Stimulated activated CD8-positive, alpha-beta memory T cell treated with anti-CD3 and anti-CD28 coated beads, Interleukin-4, amount 100 ng/mL, for 4 hours (primary cell): ENCODE measurements around the gene SNAP25.

Source experiments
- DNase-seq, 2 donors: peaks; one replicate each; pipeline ENCODE4 v3.0.0-alpha.2; 2020; ENCODE audit warnings: low read depth in 2 of 2, low spot score in 1 of 2

SNAP25 gene

DNA sequence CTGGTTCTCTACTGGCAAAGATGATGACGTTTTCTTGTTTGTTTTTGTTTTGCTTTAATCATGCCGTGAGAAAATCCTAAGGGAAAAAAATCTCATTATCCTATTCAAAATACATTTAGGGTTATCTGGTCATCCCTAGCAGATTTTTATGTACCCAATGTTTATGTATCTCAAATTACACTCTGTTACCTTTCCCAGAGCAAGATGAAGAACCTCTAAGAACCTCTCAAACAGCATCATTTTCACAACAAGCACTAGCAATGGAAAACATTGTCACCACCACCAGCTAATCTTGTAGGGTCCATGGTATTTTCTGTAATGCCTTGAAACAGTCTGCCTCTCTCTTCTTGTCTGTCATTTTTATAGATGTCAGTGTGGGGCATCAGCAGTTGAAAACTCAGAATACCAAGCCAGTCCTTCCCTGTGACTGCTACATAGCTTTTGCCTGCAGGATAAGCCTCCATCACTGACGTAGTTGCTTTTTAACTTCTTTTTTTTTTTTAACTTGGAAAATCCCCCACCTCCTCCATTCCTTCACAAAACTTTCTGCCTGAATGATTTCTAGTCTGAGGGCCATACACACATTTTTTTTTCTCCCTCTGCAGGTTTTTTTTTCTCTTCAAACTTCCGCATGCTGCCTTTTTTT is 2.4 kb upstream of the SNAP25 start:
- no peak for DNase-seq

DNA sequence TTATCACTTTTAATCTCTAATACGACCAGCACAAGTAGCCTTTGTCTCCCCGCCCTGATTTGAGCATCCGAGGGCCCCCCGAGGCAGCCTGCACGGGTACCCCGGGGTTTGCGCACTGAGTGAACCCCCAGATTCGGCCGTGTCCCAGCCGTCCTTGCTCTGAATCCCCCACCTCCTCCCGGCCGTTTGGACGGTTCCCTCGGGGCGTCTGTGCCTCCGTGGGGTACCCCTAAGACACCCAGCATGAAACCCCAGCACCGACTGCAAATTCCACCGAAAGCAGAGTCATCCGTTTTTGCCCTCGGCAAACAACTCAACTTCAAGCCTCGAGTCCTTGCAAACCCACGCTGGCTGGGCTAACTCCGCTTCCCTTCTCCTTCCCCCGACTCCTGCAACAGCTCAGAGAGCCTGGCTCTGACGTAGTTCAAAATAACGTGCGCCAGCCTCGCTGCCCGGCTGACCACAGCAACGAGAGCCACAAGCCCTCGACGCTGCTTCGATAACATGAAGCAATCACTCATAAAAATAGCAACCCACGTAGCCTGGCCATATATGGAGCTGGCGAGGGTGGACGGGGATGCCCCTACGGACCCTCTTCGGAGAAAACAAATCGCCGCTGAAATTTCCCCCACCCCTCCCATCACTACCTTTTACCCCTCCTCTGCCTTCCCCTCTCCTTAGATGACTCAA is 764 bp upstream of the SNAP25 start:
- DNase-seq = no peak

DNA sequence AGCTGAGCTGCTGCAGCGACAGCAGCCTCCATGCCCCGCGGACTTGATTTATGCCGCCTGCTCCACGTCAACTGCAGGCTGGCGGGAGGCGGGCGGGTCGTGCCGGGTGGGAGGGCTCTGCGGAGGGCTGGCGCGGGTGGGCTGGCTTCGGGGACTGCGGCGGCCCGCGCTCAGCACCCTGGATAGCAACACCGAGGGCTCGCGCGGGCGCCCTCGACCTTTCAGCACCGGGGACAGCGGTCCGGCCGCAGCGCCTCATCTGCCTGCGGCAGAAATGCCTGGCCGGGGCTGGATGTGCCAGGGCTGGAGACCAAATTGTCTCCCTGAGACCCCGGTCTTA is 792 bp downstream of the SNAP25 start:
- DNase-seq = peak in 1 of 2 donors; percentile 12

DNA sequence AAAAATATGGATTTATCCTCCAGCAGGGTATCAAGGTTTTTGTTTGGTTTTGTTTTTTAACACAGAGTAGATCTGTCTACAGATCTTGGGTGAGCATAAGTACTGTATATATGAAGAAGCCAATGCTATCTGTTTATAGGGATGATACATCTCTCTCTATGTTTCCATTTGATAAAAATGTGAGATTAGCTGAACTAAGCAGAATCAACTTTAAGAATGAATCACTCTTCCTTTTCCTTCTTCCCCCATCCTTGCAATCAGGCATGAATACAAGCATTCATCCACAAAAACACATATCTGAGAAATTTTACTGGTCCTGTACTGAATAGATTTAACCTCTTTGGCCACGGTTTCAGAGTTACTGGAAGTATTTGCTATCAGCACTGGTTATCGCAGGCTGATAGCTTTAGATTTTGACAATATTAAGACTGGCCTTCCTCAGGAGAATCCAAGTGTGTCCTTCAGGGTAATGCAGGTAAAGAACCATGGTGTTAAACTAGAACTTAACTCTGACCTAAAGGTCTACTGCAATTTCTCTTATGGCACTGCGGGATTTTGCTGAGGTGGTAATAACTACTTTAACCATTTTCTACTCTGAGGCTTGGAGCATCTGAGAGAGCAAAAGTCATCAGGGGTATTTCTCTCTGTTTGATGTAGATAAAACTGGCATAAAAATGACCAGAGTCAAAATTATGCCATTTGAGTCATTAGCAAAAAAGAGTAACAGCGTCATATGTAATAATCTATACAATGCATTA is 1.5 kb downstream of the SNAP25 start:
- DNase-seq = no peak

DNA sequence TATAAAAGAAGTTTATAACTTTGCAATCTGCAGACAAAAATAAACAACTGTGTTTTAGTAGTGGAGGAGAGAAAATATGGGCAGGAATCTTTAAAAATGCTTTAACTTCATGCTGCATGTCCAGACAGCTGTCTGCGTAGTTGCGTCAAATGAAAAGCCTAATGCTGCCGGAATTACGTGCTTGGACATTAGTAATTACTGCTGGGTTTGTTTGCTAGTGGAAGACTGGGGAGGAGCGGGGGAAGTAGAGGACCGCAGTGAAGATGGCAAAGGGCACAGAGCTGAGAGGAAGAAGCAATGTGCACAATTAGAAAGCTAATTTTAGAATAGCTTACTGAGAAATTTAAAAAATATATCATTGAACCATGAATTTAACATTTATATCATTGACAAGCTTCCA is 2.4 kb downstream of the SNAP25 start:
- no peak for DNase-seq

DNA sequence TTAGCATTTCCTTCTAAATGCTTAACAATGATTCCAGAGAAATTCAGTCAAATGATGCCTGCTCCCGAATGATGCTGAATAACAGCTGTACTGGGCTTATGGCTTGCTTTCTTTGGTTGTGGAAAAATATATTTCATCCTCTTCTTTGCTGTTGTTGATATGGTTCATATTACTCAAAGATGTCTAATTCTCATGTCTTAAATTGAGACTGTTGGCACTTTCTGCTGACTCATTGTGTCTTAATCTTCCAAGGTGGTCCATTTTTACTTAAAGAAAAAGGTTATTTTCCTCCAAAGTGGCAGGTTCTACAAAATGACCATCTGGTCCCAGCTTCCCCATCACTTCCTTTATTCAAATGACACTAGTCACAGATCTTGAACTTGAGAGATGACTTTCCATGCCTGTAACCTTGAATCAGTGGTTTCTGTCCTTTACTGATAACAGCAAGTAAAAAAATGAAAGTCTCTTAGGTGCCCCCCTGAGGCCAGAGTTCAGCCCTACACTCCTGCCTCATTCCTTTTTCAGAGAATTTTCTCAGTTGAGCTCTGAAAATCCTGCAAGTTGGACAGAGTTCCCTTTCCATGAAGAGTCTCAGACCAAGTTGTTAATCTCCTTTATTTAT is 6.9 kb downstream of the SNAP25 start:
- no peak for DNase-seq

DNA sequence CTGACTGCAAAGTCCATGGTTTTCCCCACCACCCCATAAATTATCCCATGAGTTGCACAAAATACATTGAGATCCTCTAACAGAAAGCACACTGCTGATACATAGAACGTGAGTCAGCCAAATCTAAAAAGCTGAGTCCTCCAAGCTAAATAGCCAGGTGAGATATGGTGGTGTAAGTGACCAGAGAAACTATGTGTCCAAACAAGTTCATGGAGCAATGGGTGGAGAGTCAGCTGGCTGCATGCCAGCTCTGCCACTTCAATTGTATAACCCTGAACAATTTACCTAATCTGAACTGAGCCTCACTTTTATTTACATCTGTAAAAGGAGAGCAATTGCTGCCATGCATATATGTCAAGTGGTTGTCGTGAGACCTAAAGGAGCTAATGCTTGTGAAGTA is 9.7 kb downstream of the SNAP25 start:
- no peak for DNase-seq

DNA sequence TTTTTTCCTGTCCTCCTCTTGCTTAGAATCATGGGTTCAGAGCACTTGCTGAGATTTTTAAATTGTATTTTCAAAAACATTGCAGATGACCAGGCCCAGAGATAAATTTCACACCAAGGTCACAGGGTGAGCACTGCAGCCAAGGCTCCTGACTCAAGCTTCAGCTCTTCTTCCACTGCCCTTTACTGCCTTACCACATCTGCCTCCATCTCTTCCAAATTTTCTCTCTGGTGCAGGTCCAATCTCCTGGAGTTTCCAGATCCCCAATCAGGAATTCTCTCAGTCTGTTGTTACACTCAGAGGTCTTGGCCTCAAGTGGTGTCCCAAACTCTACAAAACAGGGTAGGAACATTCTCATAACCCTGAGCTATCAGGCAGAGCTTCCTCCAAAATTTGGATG is 12.7 kb downstream of the SNAP25 start:
- no peak for DNase-seq

DNA sequence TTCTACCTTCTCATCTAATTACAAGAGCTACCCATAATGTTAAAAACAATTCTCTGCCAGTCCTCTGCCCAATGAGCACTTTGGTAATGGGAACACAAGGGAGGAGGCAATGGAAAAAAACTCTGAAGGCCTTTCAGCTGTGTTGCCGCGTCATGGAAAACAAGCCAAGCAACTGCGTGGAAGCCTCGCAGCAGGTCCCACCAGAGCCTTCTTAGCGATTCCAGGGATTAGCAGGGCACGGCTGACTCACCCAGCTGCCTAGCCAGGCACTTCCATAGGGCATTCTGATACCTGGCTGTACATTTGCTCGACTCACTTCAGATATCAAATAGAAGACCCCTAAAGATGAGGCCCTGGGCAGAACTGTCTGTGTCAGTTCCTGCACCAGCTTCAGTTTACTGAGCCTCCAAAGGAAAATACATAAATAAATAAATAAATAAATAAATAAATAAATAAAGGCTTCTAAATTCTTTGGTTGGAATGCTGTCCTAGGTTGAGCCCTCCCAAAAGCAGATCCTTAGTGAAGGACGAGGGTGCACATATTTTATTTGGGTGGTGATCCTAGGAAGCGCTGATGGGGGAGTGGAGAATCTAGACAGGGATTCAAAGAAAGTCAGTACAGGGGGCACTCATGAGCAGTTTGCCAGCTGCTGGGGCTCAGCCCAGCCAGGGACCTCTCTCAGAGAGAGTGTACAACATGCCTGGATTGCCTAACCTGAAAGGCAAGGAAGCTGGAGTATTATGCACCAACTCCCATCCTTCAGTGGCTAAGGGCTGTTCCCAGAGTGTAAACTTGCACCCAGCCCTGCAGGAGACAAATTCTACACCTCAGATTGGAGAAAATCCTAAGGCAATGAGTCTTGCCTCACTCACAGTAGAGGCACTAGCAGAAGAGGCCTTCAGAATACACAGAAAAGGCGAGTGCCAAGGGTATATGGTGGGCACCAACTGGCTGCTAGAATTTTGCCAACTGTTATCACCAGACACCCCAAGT is 18.2 kb downstream of the SNAP25 start:
- DNase-seq = no peak

DNA sequence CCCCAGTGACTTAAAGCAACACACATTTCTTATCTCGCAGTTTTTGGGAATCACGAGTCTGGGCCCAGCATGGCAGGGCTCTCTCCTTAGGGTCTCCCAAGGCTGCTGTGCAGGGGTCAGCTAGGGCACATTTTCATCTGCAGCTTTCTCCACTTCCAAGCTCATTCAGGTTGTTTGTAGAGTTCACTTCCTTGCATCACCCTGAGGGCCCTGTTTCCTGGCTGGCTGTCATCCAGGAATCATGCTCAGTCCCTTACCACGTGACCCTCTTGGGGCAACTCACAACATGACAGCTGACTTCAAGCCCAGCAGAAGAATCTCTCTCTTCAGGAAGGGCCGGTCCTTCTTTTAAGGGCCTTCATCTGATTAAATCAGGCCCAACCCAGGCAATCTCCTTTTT is 21.3 kb downstream of the SNAP25 start:
- no peak for DNase-seq

DNA sequence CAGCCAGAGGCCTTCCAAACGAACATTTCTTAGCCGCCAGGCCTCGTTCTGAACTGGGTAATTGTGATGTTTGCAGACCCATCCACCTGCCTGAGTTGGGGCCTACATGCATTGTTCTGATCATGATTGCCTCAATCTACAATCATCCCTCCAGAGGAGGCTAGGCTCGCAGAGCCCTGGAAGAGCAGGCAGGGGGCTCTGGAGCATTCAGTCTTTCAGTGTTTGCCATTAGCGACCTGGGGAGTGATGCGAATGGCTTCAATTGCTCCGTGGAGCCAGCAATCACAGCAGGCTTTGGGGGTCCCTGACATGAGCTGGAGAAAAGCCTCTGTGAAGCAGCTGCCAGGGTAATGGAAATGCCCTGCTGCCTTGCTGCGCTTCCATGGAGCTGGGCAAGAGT is 22.0 kb downstream of the SNAP25 start:
- no peak for DNase-seq

DNA sequence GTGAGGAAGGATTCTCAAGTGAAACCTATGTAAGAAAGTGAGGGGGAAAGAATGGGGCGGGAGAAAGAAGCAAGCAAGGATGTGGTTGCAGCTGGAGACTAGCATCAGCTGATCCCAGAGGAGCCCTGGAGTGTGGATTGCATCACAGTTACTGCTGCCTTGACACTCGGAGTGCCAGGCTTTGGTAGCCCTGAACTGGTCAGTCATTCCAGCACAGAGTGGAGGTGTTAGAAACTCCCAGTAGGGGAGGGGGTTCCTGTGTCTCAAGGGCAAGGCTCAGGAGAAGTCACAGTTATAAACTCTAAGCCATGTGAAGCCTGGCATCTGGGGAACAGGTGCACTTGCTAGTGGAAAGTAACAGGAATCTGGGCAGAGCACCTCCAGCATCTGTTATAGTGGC is 23.5 kb downstream of the SNAP25 start:
- DNase-seq = no peak

DNA sequence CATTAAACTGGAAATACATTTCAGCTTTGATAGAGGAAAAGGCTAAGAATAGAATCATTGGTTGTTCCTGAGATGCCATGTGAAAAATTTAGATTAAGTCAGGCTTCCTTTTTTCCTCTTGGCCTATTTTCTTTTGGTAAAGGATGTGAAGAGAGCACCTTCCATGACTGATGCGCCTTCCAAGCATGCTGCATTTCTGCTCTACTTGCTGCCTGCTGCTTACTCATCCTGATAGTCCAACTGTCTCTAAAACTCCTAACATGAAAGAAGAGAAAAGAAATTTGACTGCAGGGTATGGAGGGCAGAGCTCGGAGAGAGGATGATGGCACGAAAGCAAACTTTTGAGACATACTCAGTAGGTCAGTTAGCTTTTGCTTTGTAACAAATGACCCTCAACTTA is 28.8 kb downstream of the SNAP25 start:
- no peak for DNase-seq

DNA sequence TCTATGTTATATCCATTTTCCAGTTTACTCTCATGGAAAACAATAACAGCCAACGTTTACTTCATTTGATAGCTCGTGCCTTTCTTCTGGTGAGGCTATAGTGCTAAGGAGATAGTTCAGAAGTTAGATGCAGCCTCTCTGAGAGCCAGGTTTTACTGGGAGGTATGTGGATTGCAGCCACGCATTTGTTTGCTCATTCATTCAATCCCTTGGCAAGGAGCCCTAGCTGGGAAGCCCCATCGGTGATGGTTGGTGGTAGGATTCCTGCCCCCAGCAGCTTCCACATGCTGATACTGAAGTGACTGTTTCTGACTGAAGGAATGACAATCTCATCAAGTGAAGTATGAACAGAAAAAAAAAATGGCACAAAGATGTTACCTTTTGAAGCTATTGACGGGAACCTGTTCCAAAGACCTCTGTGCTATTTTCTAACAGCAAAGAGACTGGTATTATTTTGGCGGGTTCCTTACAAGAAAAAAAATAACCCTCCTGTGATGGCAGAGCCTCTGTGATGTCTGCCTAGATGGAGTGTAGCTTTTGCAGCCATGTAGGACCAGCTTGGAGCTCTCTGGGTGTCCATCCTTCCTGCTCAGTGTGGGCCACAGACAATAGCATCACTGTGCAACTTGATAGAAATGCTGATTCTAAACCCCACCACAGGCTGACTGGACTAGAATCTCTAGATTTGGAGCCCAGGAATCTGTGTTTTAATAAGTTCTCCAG is 30.6 kb downstream of the SNAP25 start:
- no peak for DNase-seq

DNA sequence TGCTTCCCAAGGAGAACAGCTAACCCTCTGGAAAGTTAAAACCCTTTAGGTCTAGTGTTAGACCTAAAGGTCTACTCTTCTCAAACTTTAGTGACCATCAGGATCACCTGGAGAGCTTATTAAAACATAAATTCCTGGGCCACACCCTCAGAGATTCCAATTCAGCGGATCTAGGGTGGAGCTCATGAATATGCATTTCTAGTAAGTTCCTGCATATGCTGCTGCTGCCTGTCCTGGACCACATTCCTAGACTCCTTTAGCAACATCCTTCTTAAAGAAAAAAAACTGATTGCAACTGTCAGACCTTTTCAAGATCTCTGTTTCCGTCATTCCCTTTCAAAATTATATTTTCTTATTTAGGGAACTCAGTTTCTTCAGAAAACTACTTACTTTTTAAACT is 31.2 kb downstream of the SNAP25 start:
- no peak for DNase-seq

DNA sequence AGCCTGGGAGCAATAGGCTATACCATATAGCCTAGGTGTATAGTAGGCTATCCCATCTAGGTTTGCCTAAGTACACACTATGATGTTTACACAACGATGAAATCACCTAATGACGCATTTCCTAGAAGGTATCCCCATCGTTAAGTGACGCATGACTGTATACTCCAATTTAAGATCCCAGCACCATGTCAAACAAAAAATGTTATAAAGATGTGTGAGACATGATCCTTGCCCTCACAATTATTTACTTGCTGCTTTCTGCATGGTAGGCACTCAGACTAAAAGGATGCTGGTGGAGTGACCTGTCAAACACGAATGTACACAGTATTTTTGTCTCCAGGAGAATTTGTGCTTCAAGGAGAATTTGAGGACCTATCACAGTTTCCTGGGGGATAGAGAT is 32.3 kb downstream of the SNAP25 start:
- no peak for DNase-seq

DNA sequence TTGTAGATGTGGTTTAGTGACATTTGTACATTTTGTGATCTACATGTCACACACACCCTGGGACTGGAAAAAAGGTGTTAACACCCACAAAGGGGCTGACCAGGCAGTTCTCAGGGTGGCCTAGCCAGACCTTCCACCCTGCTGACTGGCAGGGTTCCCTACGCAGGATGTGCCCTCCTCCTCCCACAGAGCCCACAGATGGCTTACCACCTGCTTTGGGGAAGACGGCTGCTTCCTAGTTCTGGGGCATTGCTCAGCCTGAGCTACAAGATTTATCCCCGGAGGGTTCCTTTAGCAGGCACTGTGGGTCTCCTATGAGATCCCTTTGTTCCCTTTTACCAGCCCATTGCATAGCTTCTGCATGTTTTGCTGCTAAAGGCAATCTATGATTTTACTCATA is 35.1 kb downstream of the SNAP25 start:
- DNase-seq = no peak

DNA sequence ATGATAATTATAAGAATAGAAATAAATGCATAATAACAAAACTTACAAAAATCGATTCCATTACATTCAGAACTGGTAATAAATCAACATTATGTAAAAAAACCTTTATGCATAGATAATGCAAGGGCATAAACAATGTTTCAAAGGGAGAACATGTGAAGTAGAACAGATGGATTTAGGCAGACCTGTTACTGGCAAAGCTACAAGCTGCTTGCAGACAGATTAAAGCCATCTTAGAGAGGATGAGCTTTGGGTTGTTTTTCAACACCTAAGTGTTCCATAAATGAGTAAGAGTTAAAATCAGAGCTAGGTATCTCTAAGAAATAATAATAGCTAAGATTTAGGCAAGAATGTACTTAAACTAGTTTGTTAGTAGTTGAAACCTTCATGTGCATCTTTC is 37.2 kb downstream of the SNAP25 start:
- DNase-seq = no peak

DNA sequence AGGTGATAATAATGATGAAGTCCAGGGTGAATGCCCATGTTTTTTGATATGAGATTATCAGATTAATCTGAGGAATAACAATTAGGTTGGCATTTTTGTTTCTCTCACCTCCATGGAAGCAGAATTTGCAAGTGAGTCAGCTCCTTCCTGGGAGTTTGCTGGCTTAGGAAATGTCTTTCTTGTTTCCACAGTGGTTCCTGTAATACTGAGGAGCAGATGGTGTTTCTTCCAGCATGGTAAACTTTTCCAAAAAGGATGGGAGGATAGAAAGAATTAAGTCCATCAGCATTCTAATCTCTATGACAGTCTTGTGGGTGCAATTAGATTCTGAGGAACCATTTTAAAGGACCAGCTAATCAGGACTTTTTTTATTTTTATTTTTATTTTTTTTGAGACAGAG is 40.5 kb downstream of the SNAP25 start:
- DNase-seq = no peak

DNA sequence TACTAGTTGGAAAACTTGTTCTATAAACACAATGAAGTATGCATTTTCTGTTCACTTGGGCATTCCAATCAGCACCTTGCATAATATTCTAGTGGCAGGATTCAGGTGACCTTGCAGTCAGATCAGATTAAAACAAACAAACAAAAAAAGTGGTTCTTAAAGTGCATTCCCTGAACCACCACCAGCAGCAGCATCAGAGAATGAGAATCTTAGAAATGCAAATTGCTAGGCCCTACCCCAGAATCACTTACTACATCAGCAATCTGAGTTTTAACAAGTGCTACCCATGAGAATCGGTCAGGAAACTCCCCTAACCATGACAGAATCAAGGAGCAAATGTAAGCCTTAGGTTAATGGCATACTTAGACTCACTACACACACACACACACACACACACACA is 41.7 kb downstream of the SNAP25 start:
- DNase-seq = no peak
